ENCODE results near the gene ESYT3. TPM values are rescaled to one million over a fixed set of nuclear protein-coding genes. Genes with fewer than 3 reads are reported as not detected.
"Not testable (repeated sequence)": the region's sequence is repeated elsewhere in the genome, so short reads cannot be mapped to it uniquely, and the experiment has no call there.

Gene ESYT3
- total RNA-seq, 2 donors from 2014 or later: not detected

GRCh38 chr3:138442433-138442832 is 8.0 kb downstream of the ESYT3 start:
- ATAC-seq: no peak
- Mint-ChIP-seq H3K4me3 (no peak overlapping the region), H3K36me3 (no peaks in the 10 kb centered on the region), H3K27ac (no peak overlapping the region), H3K9me3 (no peaks in the 10 kb centered on the region), H3K4me1 (ENCODE audit: low read depth in 2 of 2) (no peaks in the 10 kb centered on the region), H3K27me3 (peaks cover 8 to 13% of the 10 kb centered on the region in 2 donors)
- DNase-seq (ENCODE audit: low spot score): no peak

DNA sequence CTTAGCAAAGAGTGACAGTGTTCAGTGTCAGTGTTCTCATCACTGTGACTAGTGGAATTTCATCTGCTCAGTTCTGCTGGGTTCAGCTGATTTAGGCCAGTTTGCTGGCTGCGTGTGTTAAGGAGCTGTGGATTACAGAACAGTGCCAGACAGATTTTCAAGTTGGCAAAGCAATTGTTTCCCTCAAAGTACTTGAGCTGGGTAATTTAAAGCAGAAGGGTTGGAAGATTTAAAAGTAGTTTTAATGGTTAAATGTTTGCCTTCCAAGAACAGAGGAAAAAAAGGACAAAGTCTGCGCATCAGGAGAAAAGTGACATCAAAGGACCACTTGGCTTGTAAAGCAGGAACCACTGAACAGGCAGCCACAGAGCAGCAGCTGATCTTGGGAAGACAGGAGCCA is 8.7 kb downstream of the ESYT3 start:
- ATAC-seq (no peak), DNase-seq (ENCODE audit: low spot score) (no peak)
- no peaks in the 10 kb centered on the region for H3K9me3 Mint-ChIP-seq
- H3K4me1 Mint-ChIP-seq (ENCODE audit: low read depth in 2 of 2): no peaks in the 10 kb centered on the region
- H3K36me3 Mint-ChIP-seq: no peaks in the 10 kb centered on the region
- H3K27me3 Mint-ChIP-seq: peaks cover 6 to 7% of the 10 kb centered on the region in 2 donors
- H3K27ac Mint-ChIP-seq: no peak overlapping the region
- H3K4me3 Mint-ChIP-seq: no peak overlapping the region

GRCh38 chr3:138443521-138444503 is 9.4 kb downstream of the ESYT3 start:
- Mint-ChIP-seq H3K27me3 (peaks cover 3 to 7% of the 10 kb centered on the region in 2 donors), H3K4me3 (no peak overlapping the region), H3K36me3 (no peaks in the 10 kb centered on the region), H3K4me1 (ENCODE audit: low read depth in 2 of 2) (no peaks in the 10 kb centered on the region), H3K27ac (no peak overlapping the region), H3K9me3 (no peaks in the 10 kb centered on the region)
- no peak for ATAC-seq
- DNase-seq (ENCODE audit: low spot score): no peak

DNA sequence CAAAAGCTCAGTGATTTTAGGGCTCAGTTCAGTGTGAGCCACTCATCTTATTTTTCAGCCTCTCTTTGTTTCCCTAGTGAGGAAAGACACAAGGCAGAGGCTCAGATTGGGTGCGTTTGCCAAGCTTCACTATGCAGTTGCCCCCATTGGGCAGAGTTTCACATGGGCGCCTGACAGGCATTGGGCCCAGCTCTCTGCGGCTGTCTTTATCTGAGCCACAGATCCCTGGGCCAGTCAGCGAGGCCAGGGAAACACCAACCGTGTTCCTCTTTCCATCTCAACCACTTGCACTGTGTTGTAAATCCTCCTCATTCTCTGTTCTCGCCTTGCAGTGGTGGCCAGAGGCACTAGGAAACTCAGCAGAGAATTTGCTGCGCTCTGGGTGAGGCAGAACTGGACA is 10.8 kb downstream of the ESYT3 start:
- DNase-seq (ENCODE audit: low spot score) (no peak), ATAC-seq (peak in 1 of 2 donors; percentile 11)
- H3K4me1 Mint-ChIP-seq (ENCODE audit: low read depth in 2 of 2): no peaks in the 10 kb centered on the region
- H3K27me3 Mint-ChIP-seq: peaks cover 0 to 7% of the 10 kb centered on the region in 2 donors
- H3K36me3 Mint-ChIP-seq: no peaks in the 10 kb centered on the region
- no peak overlapping the region for H3K27ac Mint-ChIP-seq
- H3K9me3 Mint-ChIP-seq: no peaks in the 10 kb centered on the region
- no peak overlapping the region for H3K4me3 Mint-ChIP-seq

DNA sequence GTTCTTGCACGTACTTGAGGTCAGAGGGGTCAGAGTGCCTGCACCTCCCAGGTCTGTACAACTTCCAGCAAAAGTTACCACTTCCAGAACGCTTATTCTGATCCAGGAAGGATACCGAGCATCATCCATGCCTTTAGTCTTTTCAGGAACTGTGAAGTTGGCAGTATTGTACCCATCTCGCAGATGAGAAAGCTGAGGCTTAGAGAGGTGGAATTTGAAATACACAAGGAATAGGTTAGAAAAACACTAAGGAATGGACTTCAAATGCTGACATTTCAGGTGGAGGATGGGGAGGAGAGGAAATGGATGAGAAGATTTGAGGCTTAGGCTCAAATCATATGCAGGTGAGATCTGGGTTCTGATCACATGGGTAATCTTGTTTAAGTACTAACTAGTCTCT is 11.2 kb downstream of the ESYT3 start:
- Mint-ChIP-seq H3K9me3 (no peaks in the 10 kb centered on the region), H3K4me3 (no peak overlapping the region), H3K36me3 (no peaks in the 10 kb centered on the region), H3K27me3 (peaks cover 0 to 7% of the 10 kb centered on the region in 2 donors), H3K27ac (no peak overlapping the region), H3K4me1 (ENCODE audit: low read depth in 2 of 2) (no peaks in the 10 kb centered on the region)
- ATAC-seq (peak in 1 of 2 donors; percentile 10), DNase-seq (ENCODE audit: low spot score) (no peak)

- Mint-ChIP-seq H3K36me3 (no peaks in the 10 kb centered on the region), H3K27me3 (no peaks in the 10 kb centered on the region), H3K9me3 (no peaks in the 10 kb centered on the region), H3K4me3 (no peak overlapping the region), H3K4me1 (ENCODE audit: low read depth in 2 of 2) (no peaks in the 10 kb centered on the region), H3K27ac (no peak overlapping the region)
- ATAC-seq (no peak), DNase-seq (ENCODE audit: low spot score) (no peak)
Measured at GRCh38 chr3:138448631-138449030, 14.2 kb downstream of the ESYT3 start.

- Mint-ChIP-seq H3K36me3 (no peaks in the 10 kb centered on the region), H3K4me1 (ENCODE audit: low read depth in 2 of 2) (no peaks in the 10 kb centered on the region), H3K27me3 (no peaks in the 10 kb centered on the region), H3K4me3 (no peak overlapping the region), H3K27ac (no peak overlapping the region), H3K9me3 (no peaks in the 10 kb centered on the region)
- no peak for DNase-seq (ENCODE audit: low spot score)
- ATAC-seq: no peak
Measured at GRCh38 chr3:138449490-138449889, 15.1 kb downstream of the ESYT3 start.

GRCh38 chr3:138450181-138450580 is 15.8 kb downstream of the ESYT3 start:
- no peak overlapping the region for H3K4me3 Mint-ChIP-seq
- no peaks in the 10 kb centered on the region for H3K9me3 Mint-ChIP-seq
- no peak for ATAC-seq

DNA sequence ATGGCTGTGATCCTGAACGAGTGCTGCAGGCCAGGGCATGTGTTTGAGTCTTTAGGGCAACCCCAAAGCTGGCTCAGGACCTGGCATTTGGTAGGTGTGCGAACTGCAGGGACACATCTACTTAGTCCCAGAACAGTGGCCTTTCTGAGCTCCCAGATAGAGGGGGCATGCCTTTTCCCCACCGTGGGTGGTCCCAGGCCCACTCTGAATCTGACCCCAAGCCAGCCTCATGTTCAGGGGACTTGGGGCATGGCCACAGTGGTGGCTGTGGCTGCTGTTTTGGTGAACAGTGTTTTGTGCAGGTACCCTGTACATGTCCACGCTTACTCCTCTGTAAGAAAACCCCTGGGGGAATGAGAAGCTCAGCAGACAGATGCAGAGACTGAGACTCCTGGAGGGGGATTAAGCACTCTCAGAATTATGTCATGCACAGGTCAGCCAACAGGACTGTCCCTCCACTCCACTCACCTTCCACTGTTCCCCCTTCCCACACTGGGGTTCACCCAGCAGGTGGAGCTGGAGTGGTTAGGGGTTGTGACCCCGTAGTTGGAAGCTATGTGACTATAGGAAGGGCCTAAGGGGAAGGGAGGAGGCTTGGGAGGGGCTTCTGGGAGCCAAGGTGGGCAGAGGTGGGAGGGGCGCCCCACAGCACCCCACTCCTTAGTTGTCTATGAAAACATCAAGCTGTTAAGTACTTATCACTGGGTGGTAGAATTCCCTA is 16.4 kb downstream of the ESYT3 start:
- Mint-ChIP-seq H3K27me3 (no peaks in the 10 kb centered on the region), H3K9me3 (no peaks in the 10 kb centered on the region), H3K27ac (no peak overlapping the region), H3K4me3 (no peak overlapping the region), H3K4me1 (ENCODE audit: low read depth in 2 of 2) (no peaks in the 10 kb centered on the region), H3K36me3 (no peaks in the 10 kb centered on the region)
- ATAC-seq: peak in 1 of 2 donors; percentile 33
- no peak for DNase-seq (ENCODE audit: low spot score)

More at GRCh38 chr3:138450181-138450580, 15.8 kb downstream of the ESYT3 start:
- no peaks in the 10 kb centered on the region for H3K36me3 Mint-ChIP-seq
- H3K4me1 Mint-ChIP-seq (ENCODE audit: low read depth in 2 of 2): no peaks in the 10 kb centered on the region
- no peaks in the 10 kb centered on the region for H3K27me3 Mint-ChIP-seq
- H3K27ac Mint-ChIP-seq: no peak overlapping the region
- no peak for DNase-seq (ENCODE audit: low spot score)

GRCh38 chr3:138451595-138452162 is 17.3 kb downstream of the ESYT3 start:
- H3K27me3 Mint-ChIP-seq: no peaks in the 10 kb centered on the region
- no peak overlapping the region for H3K27ac Mint-ChIP-seq
- no peaks in the 10 kb centered on the region for H3K36me3 Mint-ChIP-seq
- H3K4me3 Mint-ChIP-seq: no peak overlapping the region
- no peaks in the 10 kb centered on the region for H3K9me3 Mint-ChIP-seq
- ATAC-seq (no peak), DNase-seq (ENCODE audit: low spot score) (no peak)
- no peaks in the 10 kb centered on the region for H3K4me1 Mint-ChIP-seq (ENCODE audit: low read depth in 2 of 2)

DNA sequence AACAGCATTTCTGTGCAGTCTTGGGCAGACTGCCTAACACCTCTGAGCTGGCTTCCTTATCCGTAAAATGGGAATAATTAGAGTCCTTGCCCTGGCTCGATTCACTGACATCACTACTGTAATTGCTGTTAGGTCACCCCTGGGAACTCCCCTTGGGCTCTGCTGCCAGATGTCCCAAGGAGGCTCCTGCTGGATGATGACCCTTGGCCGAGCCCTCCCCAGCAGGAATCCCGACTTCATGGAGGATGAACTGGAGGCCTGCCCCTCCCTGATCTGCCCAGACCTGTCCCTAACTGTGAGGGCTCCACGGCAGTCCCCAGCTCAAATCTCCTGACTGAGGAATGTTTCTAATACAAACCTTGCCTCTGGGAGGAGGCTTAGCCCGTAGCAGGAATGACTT is 18.0 kb downstream of the ESYT3 start:
- DNase-seq (ENCODE audit: low spot score): no peak
- no peak for ATAC-seq
- Mint-ChIP-seq H3K36me3 (no peaks in the 10 kb centered on the region), H3K27ac (no peak overlapping the region), H3K4me1 (ENCODE audit: low read depth in 2 of 2) (no peaks in the 10 kb centered on the region), H3K27me3 (no peaks in the 10 kb centered on the region), H3K4me3 (no peak overlapping the region), H3K9me3 (no peaks in the 10 kb centered on the region)

- ATAC-seq: not testable (repeated sequence)
Measured at GRCh38 chr3:138453940-138454339, 19.5 kb downstream of the ESYT3 start.

DNA sequence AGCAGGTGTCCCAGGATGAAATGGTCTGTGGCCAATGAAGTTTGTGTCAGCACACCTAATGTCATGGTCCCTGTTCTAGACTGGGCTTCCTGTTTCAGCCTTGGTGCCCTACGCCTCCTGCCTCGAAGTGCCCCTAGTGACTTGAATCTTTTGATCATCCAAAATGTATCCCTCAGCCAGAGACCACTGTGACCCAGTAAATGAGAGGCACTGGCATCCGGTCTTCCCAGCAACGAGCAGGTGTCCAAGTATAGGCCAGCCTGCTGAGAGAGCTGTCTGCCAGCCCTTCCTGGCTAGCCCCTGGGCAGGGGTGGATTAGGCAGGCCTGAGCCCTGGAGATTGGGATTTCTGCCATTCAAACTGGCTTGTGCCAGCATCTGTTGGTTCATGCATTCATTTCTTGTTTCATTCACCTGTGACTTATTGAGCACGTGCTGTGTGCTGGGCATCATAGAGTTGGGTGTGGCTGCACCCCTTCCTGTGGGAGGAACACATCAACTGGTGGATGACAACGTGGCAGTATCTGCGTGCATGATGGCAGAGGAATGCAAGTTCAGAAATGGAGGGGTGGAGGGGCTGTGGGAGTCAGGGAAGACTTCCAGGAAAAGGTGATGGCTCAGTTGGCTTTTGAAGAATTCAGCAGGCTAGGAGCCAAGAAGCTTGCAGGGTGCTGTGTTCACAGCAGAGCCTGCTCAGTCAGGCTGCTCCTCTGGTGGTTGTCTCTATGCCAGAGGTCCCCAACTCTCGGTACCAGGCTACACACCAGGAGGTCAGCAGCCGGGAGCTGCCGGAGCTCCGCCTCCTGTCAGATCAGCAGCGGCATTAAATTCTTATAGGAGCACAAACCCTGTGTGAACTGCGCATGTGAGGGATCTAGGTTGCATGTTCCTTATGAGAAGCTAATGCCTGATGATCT is 21.6 kb downstream of the ESYT3 start:
- DNase-seq (ENCODE audit: low spot score): no peak
- no peak for ATAC-seq
- Mint-ChIP-seq H3K4me1 (ENCODE audit: low read depth in 2 of 2) (no peaks in the 10 kb centered on the region), H3K27ac (no peak overlapping the region), H3K27me3 (no peaks in the 10 kb centered on the region), H3K36me3 (no peaks in the 10 kb centered on the region), H3K9me3 (no peaks in the 10 kb centered on the region), H3K4me3 (no peak overlapping the region)

More at GRCh38 chr3:138453940-138454339, 19.5 kb downstream of the ESYT3 start:
- H3K4me3 Mint-ChIP-seq; H3K27me3 Mint-ChIP-seq; H3K4me1 Mint-ChIP-seq (ENCODE audit: low read depth in 2 of 2); H3K36me3 Mint-ChIP-seq; DNase-seq (ENCODE audit: low spot score); H3K9me3 Mint-ChIP-seq; H3K27ac Mint-ChIP-seq: not testable (repeated sequence)

Measured in natural killer cell treated with Interleukin-12 subunit alpha and Interleukin-12 subunit beta and Interleukin-15 and Interleukin-18, amount 100 ng/mL, for 72 hours (primary cell).